Fibroblast of mammary gland (primary cell): ENCODE measurements around the gene PARD6B.

Source experiments
- DNase-seq: peaks from one replicate; pipeline ENCODE4 v3.0.0-alpha.2; 2010; ENCODE audit warnings: low read depth
- H3K4me3 ChIP-seq: 2 replicates; pipeline ENCODE4 v1.5.1; 2011; ENCODE audit warnings: low read depth, mild to moderate bottlenecking, low read length, moderate library complexity; ENCODE audit not compliant: control insufficient read depth
- TF ChIP-seq, protein P1 (sequence below): conservative IDR thresholded peaks from 2 replicates; pipeline ENCODE4 v1.5.1; 2011; ENCODE audit warnings: low read depth, low read length, inconsistent platforms; ENCODE audit not compliant: control insufficient read depth, insufficient read depth

Gene PARD6B

DNA sequence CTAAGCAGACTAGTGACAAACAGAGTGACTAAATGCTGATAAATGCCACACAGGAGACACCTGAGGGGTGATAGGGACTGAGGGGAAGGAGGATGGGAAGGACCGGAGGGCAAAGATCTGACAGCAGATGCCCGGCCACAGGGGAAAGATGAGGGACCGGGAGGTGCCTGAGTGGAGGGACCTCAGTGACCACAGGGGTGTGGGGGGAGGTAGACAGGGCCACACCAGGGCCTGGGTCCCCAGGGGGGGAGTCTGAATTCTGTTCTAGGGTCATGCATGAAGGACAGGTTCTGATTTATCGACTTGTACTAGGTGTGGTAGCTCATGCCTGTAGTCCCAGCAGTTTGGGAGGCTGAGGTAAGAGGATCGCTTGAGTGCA, 70.4 kb downstream of the PARD6B start:
- no peak for DNase-seq
- no peak overlapping the region for H3K4me3 ChIP-seq
- TF ChIP-seq, protein P1, sequence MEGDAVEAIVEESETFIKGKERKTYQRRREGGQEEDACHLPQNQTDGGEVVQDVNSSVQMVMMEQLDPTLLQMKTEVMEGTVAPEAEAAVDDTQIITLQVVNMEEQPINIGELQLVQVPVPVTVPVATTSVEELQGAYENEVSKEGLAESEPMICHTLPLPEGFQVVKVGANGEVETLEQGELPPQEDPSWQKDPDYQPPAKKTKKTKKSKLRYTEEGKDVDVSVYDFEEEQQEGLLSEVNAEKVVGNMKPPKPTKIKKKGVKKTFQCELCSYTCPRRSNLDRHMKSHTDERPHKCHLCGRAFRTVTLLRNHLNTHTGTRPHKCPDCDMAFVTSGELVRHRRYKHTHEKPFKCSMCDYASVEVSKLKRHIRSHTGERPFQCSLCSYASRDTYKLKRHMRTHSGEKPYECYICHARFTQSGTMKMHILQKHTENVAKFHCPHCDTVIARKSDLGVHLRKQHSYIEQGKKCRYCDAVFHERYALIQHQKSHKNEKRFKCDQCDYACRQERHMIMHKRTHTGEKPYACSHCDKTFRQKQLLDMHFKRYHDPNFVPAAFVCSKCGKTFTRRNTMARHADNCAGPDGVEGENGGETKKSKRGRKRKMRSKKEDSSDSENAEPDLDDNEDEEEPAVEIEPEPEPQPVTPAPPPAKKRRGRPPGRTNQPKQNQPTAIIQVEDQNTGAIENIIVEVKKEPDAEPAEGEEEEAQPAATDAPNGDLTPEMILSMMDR, result no peak

DNA sequence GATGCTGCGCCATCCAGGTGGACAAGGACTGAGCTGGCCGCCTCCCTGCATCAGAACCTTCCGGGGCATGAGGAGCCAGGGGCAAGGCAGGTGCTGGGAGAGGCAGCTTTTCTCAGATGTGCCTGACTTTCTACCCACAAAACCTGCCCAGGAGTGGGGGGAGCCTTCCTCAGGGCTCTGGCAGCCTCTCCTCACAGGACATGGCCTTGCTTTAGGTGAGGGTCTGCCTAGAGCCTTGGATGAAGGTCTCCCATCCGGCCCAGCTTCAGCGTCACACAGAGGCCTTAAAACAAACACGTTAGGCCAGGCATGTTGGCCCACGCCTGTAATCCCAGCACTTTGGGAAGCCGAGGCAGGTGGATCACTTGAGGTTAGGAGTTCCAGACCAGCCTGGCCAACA, 70.9 kb downstream of the PARD6B start:
- TF ChIP-seq, protein P1, result no peak
- no peak overlapping the region for H3K4me3 ChIP-seq

DNA sequence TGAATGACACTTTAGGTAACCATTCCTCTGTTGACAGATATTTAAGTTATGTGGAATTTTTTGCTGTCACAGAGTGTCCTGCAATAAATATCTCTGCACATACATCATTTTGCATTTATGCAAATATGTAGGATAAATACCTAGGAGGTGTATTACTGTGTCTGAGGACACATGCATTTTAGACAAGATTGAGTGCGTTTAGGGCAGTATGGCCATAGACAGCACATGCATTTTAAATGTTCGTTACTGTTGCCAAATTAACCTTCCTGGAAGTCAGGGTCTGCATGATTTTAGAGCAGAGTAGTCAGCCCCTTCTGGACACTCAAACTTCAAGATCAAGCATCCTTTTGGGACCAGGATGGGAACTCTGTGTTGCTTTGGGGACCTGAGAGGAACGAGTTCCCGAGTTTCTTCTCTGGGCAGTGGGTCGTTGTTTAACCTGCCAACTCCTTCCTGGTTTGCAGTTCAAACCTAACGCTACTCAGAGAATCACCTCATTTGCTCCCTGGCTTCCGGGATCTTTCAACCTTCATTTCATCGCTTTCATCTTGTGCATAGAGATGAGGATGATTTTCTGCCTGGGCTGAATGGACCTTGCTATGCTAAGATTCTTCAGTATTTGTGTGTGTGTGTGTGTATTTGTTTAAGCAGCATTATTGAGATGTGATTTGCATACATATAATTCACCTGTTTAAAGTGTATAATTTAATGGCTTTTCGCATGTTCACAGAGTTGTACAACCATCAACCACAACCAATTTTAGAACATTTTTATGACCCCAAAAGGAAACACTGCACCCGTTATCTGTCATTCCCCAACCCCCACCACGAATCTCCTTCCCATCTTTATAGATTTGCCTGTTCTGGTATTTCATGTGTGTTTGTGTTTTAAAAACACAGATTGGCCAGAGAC, 73.3 kb downstream of the PARD6B start:
- TF ChIP-seq, protein P1, result no peak
- DNase-seq, result no peak

More for the DNA sequence above, 70.9 kb downstream of the PARD6B start:
- no peak for DNase-seq

DNA sequence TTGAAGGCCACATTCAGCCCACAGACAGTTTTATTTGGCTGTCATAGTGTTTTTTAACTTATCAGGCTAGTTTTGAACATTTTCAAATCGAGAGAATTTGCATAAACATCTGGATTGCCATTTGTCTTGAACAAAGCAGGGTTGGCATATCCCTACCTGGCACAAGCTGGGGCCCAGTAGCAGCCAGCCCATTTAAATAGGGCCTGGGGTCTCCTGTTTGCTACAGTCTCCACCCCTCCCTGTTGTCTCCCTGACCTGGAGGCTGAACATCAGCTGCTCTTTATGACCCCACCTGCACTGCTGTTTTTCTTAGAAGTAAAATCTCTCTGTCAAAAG, 73.9 kb downstream of the PARD6B start:
- TF ChIP-seq, protein P1, result no peak
- no peak for DNase-seq
- H3K4me3 ChIP-seq, result no peak overlapping the region

More for the DNA sequence above, 73.3 kb downstream of the PARD6B start:
- no peak overlapping the region for H3K4me3 ChIP-seq

DNA sequence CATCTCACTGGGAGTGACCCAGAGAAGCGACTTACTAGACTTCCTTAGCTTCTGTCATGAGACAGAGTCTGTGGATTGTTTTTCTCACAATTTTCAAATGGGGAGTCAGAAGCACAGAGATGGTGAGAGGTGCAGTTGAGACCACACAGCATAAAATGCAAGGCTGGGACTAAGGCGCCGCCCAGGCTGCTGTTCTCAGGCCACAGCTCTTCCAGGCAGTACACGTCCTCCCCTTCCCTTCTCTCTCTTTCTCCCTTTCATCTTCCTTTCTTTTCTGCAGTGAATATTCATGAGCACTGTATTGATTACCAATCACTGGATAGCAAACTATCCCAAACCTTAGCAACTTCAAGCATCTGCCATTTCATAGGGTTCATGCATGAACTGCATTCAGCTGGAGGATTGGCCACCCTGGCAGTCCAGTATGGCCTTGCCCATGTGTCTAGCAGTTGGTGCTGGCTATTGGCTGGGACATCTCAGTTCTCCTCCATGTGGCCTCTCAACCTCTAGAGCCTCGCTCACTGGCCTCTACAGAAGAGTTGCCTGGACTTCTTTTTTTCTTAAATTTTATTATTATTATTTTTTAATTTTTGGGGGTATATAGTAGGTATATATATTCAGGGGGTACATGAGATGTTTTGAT, 74.9 kb downstream of the PARD6B start:
- TF ChIP-seq, protein P1, result no peak
- H3K4me3 ChIP-seq, result no peak overlapping the region
- no peak for DNase-seq
